Fibroblast of lung (primary cell): ENCODE data around the gene MCM3AP.

Experiments used
- CTCF ChIP-seq, 2 donors: IDR thresholded peaks in 1 of 2; conservative IDR thresholded peaks in 1 of 2; 1 replicate in 1 of 2; 2 replicates in 1 of 2; pipeline ENCODE4 v1.5.1; 2011 to 2012; ENCODE audit warnings: low read length in 2 of 2, control low read depth in 1 of 2, inconsistent platforms in 1 of 2, low read depth in 1 of 2, mild to moderate bottlenecking in 1 of 2
- EZH2 ChIP-seq: IDR thresholded peaks from 2 replicates; pipeline ENCODE4 v1.5.1; 2012; ENCODE audit warnings: low read length, control low read depth, mild to moderate bottlenecking; ENCODE audit errors: missing control alignments

- TF ChIP-seq EZH2 (no peak), CTCF (conservative IDR thresholded peaks at IDR 0.05 in 1 of 2, IDR thresholded peaks at IDR 0.05 in 1 of 2; ENCODE audit: low read depth in 1 of 2, low read length in 2 of 2) (no peak)
Observed at GRCh38 chr21:46189213-46189958, 96.0 kb downstream of the MCM3AP start.
